DMS153 (cell line): ENCODE measurements around the gene KIF16B.

Source experiments
- DNase-seq: peaks from one replicate; lab custom pipeline; 2025; lab: John Stamatoyannopoulos, UW

The KIF16B gene

GRCh38 chr20:16400234-16400633, 173.0 kb downstream of the KIF16B start:
- no peak for DNase-seq

- DNase-seq = no peak
Observed at GRCh38 chr20:16399801-16400200, 173.4 kb downstream of the KIF16B start.

- no peak for DNase-seq
Observed at GRCh38 chr20:16397086-16397485, 176.2 kb downstream of the KIF16B start.

GRCh38 chr20:16395366-16395765, 177.9 kb downstream of the KIF16B start:
- no peak for DNase-seq

GRCh38 chr20:16394784-16395183, 178.5 kb downstream of the KIF16B start:
- no peak for DNase-seq

GRCh38 chr20:16393836-16394235, 179.4 kb downstream of the KIF16B start:
- DNase-seq = no peak

- DNase-seq = no peak
Observed at GRCh38 chr20:16393297-16393696, 180.0 kb downstream of the KIF16B start.

- no peak for DNase-seq
Observed at GRCh38 chr20:16392346-16392745, 180.9 kb downstream of the KIF16B start.

GRCh38 chr20:16390991-16391390, 182.3 kb downstream of the KIF16B start:
- no peak for DNase-seq

- no peak for DNase-seq
Observed at GRCh38 chr20:16388731-16389130, 184.5 kb downstream of the KIF16B start.

- no peak for DNase-seq
Observed at GRCh38 chr20:16387666-16388065, 185.6 kb downstream of the KIF16B start.

- no peak for DNase-seq
Observed at GRCh38 chr20:16385891-16386290, 187.4 kb downstream of the KIF16B start.

- DNase-seq = no peak
Observed at GRCh38 chr20:16385462-16385861, 187.8 kb downstream of the KIF16B start.

GRCh38 chr20:16381444-16381843, 191.8 kb downstream of the KIF16B start:
- DNase-seq = no peak

GRCh38 chr20:16378712-16379370, 194.4 kb downstream of the KIF16B start:
- no peak for DNase-seq

GRCh38 chr20:16378122-16378521, 195.1 kb downstream of the KIF16B start:
- DNase-seq = no peak

- DNase-seq = no peak
Observed at GRCh38 chr20:16369441-16369840, 203.8 kb downstream of the KIF16B start.

GRCh38 chr20:16368645-16369292, 204.5 kb downstream of the KIF16B start:
- no peak for DNase-seq

GRCh38 chr20:16367948-16368560, 205.2 kb downstream of the KIF16B start:
- no peak for DNase-seq

- DNase-seq = no peak
Observed at GRCh38 chr20:16366529-16366928, 206.7 kb downstream of the KIF16B start.

- DNase-seq = no peak
Observed at GRCh38 chr20:16364320-16364687, 208.9 kb downstream of the KIF16B start.

- no peak for DNase-seq
Observed at GRCh38 chr20:16363506-16364319, 209.5 kb downstream of the KIF16B start.

- DNase-seq = no peak
Observed at GRCh38 chr20:16362642-16363041, 210.6 kb downstream of the KIF16B start.
